SKM-1 (cell line): ENCODE results near the gene RNF17.
"Not testable (repeated sequence)": the region's sequence is repeated elsewhere in the genome, so short reads cannot be mapped to it uniquely, and the experiment has no call there.

Source experiments
- DNase-seq: peaks from one replicate; lab custom pipeline; 2025; ENCODE audit not compliant: unreplicated experiment; lab: John Stamatoyannopoulos, UW

RNF17 gene, protein sequence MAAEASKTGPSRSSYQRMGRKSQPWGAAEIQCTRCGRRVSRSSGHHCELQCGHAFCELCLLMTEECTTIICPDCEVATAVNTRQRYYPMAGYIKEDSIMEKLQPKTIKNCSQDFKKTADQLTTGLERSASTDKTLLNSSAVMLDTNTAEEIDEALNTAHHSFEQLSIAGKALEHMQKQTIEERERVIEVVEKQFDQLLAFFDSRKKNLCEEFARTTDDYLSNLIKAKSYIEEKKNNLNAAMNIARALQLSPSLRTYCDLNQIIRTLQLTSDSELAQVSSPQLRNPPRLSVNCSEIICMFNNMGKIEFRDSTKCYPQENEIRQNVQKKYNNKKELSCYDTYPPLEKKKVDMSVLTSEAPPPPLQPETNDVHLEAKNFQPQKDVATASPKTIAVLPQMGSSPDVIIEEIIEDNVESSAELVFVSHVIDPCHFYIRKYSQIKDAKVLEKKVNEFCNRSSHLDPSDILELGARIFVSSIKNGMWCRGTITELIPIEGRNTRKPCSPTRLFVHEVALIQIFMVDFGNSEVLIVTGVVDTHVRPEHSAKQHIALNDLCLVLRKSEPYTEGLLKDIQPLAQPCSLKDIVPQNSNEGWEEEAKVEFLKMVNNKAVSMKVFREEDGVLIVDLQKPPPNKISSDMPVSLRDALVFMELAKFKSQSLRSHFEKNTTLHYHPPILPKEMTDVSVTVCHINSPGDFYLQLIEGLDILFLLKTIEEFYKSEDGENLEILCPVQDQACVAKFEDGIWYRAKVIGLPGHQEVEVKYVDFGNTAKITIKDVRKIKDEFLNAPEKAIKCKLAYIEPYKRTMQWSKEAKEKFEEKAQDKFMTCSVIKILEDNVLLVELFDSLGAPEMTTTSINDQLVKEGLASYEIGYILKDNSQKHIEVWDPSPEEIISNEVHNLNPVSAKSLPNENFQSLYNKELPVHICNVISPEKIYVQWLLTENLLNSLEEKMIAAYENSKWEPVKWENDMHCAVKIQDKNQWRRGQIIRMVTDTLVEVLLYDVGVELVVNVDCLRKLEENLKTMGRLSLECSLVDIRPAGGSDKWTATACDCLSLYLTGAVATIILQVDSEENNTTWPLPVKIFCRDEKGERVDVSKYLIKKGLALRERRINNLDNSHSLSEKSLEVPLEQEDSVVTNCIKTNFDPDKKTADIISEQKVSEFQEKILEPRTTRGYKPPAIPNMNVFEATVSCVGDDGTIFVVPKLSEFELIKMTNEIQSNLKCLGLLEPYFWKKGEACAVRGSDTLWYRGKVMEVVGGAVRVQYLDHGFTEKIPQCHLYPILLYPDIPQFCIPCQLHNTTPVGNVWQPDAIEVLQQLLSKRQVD (N-terminal part only)

DNA sequence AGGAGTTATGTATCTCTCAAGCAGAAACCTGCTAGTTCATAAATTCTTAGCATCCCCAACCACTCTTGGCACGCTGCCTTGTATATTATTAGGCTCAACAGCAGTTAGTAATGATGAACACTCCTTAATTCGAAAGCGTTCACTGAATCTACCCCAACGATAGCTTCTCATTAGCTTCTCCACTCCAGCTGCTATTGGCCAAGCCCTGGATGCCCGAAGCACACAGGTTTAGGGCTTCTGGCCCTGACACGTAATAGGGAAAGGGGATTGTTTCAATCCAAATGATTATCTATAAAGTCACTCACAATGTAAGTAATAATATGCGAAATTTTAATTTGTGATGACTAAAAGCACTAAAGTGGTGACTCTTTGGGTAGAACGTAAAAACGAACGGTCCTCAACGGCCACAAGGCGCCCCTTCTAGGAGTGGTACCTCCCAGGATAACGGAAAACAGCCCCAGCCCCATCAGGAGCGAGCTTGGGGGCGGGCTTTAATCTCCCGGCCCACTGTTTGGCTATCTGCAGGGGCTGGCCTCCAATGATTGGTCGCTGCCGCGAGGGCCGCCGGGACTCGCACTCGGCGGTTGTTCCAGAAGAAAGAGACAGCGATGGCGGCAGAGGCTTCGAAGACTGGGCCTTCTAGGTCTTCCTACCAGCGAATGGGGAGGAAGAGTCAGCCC, at the start of gene RNF17:
TSS of gene RNF17 (plus strand) at position 574 of the 680 bp plus-strand sequence. CDS start at position 609, 35 bp downstream.
- no peak for DNase-seq

GRCh38 chr13:24716011-24716410, 48.0 kb upstream of the RNF17 start:
- DNase-seq: no peak

GRCh38 chr13:24716446-24716845, 47.5 kb upstream of the RNF17 start:
- DNase-seq: no peak

DNA sequence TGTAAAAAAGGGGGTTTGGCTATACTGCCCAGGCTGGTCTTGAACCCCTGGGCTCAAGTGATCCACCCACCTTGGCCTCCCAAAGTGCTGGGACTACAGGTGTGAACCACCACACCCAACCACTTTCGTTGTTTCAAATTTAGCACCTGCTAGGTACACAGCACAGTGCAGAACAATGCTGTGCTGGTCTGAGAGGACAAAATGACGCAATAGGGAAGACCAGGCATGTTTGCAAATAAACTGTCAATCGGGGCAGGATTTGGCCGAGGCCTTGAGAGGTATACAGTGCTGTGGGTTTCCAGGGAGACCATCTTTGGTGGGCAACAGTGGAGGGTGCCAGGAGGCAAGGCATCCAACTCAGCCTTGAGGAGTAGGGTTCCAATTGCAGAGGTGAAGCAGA, 46.8 kb upstream of the RNF17 start:
- DNase-seq: no peak

GRCh38 chr13:24718192-24718965, 45.6 kb upstream of the RNF17 start:
- no peak for DNase-seq

- DNase-seq: no peak
Observed at GRCh38 chr13:24719139-24719538, 44.8 kb upstream of the RNF17 start.

- no peak for DNase-seq
Observed at GRCh38 chr13:24723206-24723605, 40.8 kb upstream of the RNF17 start.

DNA sequence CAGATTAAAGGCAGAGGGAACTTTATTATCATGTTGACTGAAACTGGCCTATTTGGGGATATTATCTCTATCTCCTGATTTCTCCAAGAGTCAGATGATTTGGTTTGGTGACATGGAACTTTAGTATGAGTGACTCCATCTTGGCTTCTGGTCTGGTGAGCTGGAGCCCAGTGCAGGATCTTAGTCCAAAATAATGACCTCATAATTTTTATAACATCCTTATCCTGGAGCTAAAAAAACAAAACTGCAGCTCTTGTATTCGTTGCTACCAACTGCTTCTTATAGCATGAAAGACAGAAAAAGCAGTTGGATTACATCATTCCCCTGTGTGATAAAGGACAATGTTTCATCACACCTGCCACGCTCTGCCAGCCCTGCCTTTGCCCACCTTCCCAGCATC, 39.3 kb upstream of the RNF17 start:
- DNase-seq: no peak

GRCh38 chr13:24725379-24725778, 38.6 kb upstream of the RNF17 start:
- DNase-seq: no peak

DNA sequence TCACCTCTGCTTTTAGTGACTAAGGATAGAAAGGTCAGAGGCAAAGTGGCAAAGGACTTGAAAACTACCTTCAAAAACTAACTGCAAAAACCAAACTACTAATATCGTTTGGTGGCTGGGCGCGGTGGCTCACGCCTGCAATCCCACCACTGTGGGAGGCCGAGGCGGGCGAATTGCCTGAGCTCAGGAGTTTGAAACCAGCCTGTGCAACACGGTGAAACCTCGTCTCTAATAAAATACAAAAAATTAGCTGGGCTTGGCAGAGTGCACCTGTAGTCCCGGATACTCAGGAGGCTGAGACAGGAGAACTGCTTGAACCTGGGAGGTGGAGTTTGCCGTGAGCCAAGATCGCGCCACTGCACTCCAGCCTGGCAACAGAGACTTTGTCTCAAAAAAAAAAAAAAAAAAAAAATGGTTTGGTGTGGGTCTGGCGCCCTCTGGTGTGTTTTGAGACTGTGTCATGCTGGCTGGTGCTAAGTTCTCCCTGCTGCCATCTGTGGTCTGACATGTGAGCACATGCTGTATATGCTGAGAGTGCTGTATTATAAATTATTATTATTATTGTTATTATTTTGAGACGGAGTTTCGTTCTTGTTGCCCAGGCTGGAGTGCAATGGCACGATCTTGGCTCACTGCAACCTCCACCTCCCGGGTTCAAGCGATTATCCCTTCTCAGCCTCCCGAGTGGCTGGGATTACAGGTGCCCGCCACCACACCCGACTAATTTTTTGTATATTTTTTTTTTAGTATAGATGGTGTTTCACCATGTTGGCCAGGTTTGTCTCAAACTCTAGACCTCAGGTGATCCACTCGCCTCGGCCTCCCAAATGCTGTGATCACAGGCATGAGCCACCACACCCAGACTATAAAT, 36.0 kb upstream of the RNF17 start:
- peak; percentile 67 for DNase-seq

- DNase-seq: not testable (repeated sequence)
Observed at GRCh38 chr13:24730873-24731567, 32.9 kb upstream of the RNF17 start.

DNA sequence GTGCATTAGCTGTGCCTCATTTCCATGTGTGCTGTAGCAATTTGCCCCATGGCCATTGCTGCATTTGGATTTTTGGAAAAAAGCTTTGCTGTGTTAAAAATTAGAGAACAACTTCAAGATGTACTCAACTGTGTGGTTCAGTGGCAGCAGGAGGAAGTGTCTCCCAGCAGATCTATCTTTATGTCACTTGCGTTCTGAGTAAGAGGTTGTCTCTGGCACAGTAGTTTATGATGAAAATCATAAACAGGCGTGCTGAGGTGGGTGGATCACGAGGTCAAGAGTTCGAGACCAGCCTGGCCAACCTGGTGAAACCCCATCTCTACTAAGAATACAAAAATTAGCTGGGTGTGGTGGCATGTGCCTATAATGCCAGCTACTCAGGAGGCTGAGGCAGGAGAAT, 29.0 kb upstream of the RNF17 start:
- peak; percentile 20 for DNase-seq

- no peak for DNase-seq
Observed at GRCh38 chr13:24737042-24737441, 26.9 kb upstream of the RNF17 start.

- DNase-seq: no peak
Observed at GRCh38 chr13:24738366-24738847, 25.6 kb upstream of the RNF17 start.

- DNase-seq: no peak
Observed at GRCh38 chr13:24740014-24740890, 23.7 kb upstream of the RNF17 start.

GRCh38 chr13:24741016-24741662, 22.8 kb upstream of the RNF17 start:
- no peak for DNase-seq

DNA sequence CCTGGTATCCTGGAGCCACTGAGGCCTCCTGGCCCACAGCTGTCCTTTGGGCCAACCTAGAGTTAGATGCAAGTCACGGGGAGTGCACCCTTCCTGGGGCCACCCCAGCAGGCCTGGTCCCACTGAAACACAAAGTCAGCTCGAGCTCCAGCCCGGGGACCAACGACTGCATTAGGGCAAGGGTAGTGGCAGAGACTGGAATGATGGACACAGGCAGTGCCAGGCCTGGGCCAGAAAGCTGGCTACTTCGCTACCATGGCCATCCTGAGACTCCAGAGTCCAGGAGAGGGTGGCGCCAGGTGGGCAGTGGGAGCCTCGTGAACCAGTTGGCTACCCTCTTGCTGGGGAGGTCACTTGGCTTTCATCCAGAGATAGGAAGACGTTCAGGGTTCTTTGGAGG, 22.2 kb upstream of the RNF17 start:
- no peak for DNase-seq
